Measurements from ENCODE around the gene DNAL4.

The DNAL4 gene

GRCh38 chr22:38757464-38757757 is 36.5 kb downstream of the DNAL4 start:
- TF ChIP-seq CTCF (conservative IDR thresholded peaks at IDR 0.05; ENCODE audit: control insufficient read depth, insufficient read depth, low read depth, low read length): no peak
- no peak overlapping the region for H3K4me3 ChIP-seq (ENCODE audit: control insufficient read depth, low read depth, low read length)
- DNase-seq (ENCODE audit: low read depth): no peak

GRCh38 chr22:38756711-38757463 is 37.1 kb downstream of the DNAL4 start:
- peak overlapping the region; percentile 55 for H3K4me3 ChIP-seq (ENCODE audit: control insufficient read depth, low read depth, low read length)
- no peak for DNase-seq (ENCODE audit: low read depth)

GRCh38 chr22:38755911-38756532 is 37.9 kb downstream of the DNAL4 start, which contains the start of gene SUN2:
Gene SUN2, minus strand, starts transcription at chr22:38755998. Its CDS starts 3,370 bp downstream, at chr22:38752628.
- peak; percentile 74 for DNase-seq (ENCODE audit: low read depth)
- no peak for TF ChIP-seq CTCF (conservative IDR thresholded peaks at IDR 0.05; ENCODE audit: control insufficient read depth, insufficient read depth, low read depth, low read length)
- H3K4me3 ChIP-seq (ENCODE audit: control insufficient read depth, low read depth, low read length): peak within 1 kb of the TSS; percentile 62

More at GRCh38 chr22:38756711-38757463, 37.1 kb downstream of the DNAL4 start:
- TF ChIP-seq CTCF (conservative IDR thresholded peaks at IDR 0.05; ENCODE audit: control insufficient read depth, insufficient read depth, low read depth, low read length): no peak

- no peak for TF ChIP-seq CTCF (conservative IDR thresholded peaks at IDR 0.05; ENCODE audit: control insufficient read depth, insufficient read depth, low read depth, low read length)
Observed at GRCh38 chr22:38755155-38755910, 38.6 kb downstream of the DNAL4 start.

GRCh38 chr22:38754751-38755154 is 39.2 kb downstream of the DNAL4 start:
- TF ChIP-seq CTCF (conservative IDR thresholded peaks at IDR 0.05; ENCODE audit: control insufficient read depth, insufficient read depth, low read depth, low read length): no peak
- H3K4me3 ChIP-seq (ENCODE audit: control insufficient read depth, low read depth, low read length): peak overlapping the region; percentile 62
- DNase-seq (ENCODE audit: low read depth): peak; percentile 56

More at GRCh38 chr22:38755155-38755910, 38.6 kb downstream of the DNAL4 start:
- H3K4me3 ChIP-seq (ENCODE audit: control insufficient read depth, low read depth, low read length): peak overlapping the region; percentile 62
- DNase-seq (ENCODE audit: low read depth): peak; percentile 73

GRCh38 chr22:38753948-38754750 is 39.8 kb downstream of the DNAL4 start:
- TF ChIP-seq CTCF (conservative IDR thresholded peaks at IDR 0.05; ENCODE audit: control insufficient read depth, insufficient read depth, low read depth, low read length): no peak
- peak; percentile 57 for DNase-seq (ENCODE audit: low read depth)
- peak overlapping the region; percentile 62 for H3K4me3 ChIP-seq (ENCODE audit: control insufficient read depth, low read depth, low read length)

Measured in fibroblast of mammary gland (primary cell).